ENCODE data around the gene FIG4. TPM values are rescaled to one million over a fixed set of nuclear protein-coding genes. Genes with fewer than 3 reads are reported as not detected.
"Not testable (repeated sequence)": the region's sequence is repeated elsewhere in the genome, so short reads cannot be mapped to it uniquely, and the experiment has no call there.

The FIG4 gene
- total RNA-seq, 4 donors from 2014 or later: 9.4 to 18.1 (median 13.2) TPM

DNA sequence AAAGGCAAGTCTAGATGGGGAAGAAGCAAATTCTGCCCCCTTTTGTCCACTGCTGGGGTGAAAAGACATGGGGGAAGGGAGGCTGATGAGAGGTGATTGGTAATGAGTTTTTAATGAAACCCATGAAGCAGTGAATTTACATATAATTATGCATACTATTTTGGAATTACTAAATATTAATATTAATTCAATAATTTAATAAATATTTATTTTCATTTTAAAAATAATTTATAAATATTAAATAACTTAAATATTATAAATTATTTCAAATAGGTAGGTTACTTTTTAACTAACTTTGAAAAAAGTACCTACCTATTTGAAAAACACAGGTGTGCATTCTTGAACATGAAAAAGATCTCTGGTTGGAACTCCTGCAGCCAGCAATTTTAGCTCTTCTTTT lies 148.9 kb downstream of the FIG4 start:
- DNase-seq (ENCODE audit: low spot score) (no peak), ATAC-seq (ENCODE audit: low FRiP score) (no peak)
- TF ChIP-seq, protein P1, sequence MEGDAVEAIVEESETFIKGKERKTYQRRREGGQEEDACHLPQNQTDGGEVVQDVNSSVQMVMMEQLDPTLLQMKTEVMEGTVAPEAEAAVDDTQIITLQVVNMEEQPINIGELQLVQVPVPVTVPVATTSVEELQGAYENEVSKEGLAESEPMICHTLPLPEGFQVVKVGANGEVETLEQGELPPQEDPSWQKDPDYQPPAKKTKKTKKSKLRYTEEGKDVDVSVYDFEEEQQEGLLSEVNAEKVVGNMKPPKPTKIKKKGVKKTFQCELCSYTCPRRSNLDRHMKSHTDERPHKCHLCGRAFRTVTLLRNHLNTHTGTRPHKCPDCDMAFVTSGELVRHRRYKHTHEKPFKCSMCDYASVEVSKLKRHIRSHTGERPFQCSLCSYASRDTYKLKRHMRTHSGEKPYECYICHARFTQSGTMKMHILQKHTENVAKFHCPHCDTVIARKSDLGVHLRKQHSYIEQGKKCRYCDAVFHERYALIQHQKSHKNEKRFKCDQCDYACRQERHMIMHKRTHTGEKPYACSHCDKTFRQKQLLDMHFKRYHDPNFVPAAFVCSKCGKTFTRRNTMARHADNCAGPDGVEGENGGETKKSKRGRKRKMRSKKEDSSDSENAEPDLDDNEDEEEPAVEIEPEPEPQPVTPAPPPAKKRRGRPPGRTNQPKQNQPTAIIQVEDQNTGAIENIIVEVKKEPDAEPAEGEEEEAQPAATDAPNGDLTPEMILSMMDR (IDR thresholded peaks at IDR 0.05): no peak

DNA sequence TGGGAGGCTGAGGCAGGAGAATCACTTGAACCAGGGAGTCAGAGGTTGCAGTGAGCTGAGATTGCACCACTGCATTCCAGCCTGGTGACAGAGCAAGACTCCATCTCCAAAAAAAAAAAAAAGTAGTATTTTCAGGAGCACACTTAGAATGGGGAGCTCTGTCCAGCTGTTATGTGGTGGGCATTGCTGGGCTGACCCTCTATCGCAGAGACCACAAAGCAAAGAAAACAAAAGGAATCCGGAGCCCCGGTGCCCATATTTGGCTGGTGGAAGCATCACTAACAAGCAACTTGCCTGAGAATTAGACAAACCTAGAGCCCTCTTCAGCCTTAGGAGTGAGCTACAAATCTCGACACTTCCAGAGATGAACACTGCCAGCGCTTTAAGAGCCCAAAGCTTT lies 149.7 kb downstream of the FIG4 start:
- TF ChIP-seq, protein P1 (IDR thresholded peaks at IDR 0.05): no peak
- DNase-seq (ENCODE audit: low spot score) (no peak), ATAC-seq (ENCODE audit: low FRiP score) (no peak)

DNA sequence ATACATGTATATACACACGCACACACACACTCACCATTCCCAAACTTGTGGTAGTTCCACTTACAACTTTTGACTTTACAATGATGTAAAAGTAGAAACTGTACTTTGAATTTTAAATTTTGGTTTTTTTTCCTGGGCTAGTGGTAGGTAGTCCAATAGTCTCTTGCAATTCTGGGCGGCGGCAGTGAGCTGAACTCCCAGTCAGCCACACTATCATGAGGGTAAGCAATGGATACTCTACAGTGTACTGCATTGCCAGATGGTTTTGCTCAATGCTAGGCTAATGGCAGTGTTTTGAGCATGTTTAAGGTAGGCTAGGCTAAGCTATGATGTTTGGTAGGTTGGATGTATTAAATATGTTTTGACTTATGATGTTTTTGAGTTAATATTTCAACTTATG lies 150.8 kb downstream of the FIG4 start:
- TF ChIP-seq, protein P1 (IDR thresholded peaks at IDR 0.05): no peak
- ATAC-seq (ENCODE audit: low FRiP score): no peak
- DNase-seq (ENCODE audit: low spot score): no peak

DNA sequence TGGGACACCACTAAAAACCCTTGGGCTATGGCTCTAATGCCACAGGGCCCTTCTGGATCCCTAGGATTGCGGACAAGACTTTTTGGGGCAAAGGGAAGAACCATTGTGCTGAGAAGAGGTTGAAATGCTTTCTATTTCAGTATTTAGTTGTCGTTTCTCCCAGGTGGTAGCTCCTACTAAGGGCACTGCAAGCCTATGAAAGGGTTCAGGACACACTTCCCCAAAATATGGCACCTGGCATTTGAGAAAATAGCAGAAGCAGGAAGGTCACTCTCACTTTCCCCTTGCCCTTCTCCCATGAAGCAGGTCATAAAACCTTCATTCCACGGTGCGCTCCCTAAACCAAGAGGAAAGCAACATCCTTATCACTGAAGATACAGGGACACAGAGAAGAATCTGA lies 161.6 kb downstream of the FIG4 start:
- TF ChIP-seq, protein P1 (IDR thresholded peaks at IDR 0.05): no peak
- ATAC-seq (ENCODE audit: low FRiP score) (no peak), DNase-seq (ENCODE audit: low spot score) (no peak)

DNA sequence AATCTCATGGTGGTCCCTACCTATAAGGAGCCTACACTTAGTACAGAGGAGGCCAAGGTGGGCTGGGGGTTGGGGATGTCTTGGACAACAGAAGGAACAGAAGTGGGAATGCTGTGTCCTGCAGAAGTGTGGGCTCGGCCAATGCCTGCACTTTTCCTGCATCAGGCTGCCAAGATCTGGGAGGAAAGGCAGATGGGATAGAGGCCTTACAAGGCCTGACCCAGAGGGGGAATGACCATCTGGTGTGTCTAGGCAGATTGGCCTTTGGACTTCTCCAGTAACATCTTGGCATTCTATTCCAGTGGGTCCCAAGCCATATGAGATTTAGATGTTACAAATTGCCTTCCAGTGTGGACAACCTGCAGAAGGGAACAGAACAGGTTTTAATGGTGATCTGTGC lies 162.3 kb downstream of the FIG4 start:
- TF ChIP-seq, protein P1 (IDR thresholded peaks at IDR 0.05): no peak
- DNase-seq (ENCODE audit: low spot score) (no peak), ATAC-seq (ENCODE audit: low FRiP score) (no peak)

DNA sequence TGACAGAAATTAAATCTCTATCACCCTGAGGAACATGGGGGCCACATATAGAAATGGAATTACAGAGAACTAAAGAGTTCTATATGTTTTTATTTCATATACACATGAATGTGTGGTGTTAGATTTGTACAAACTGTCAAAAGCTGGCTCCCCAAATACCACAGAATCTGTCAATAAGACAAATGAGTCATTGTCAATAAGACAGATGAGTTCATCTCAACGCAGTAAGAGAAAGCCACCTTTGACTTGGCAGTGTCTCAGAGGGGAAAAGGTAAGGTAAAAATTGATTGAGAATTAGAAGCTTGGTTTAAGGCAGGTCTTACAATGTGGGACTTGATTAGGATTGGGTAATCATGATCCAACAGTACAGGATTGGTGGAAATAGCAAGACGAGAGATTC lies 162.9 kb downstream of the FIG4 start:
- ATAC-seq (ENCODE audit: low FRiP score) (no peak), DNase-seq (ENCODE audit: low spot score) (no peak)
- TF ChIP-seq, protein P1 (IDR thresholded peaks at IDR 0.05): no peak

DNA sequence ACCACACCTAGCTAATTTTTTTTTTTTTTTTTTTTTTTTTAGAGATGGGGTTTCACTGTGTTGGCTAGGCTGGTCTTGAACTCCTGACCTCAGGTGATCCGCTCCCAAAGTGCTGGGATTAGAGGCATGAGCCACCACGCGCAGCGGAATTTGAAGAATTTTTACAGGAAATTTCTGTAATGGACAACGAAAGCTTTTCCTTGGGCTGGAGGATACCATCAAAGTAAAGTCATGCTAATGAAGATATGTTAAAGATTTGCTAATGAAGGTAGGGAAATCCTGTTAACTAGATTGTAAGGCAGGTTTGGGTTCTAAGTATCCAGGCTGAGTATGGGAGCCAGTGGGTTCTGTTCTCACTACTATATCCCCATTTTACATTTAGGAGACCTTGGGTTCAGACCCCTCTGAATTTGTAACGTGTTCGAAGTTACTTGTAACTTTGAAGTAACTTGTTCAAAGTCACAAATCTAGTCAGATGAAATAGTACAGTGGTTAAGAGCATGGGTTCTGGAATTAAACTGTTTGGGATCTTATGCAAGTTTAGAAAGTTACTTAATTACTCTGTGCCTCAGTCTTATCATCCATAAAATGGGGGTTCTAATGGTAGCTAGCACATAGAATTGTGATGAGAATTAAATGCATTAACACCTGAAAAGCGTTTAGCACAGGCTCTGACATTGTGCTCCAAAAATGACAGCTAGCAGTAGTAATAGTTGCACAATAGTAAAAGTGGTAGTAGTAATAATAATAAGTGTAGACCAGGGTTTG lies 163.6 kb downstream of the FIG4 start:
- DNase-seq (ENCODE audit: low spot score) (no peak), ATAC-seq (ENCODE audit: low FRiP score) (no peak)
- TF ChIP-seq, protein P1 (IDR thresholded peaks at IDR 0.05): no peak

DNA sequence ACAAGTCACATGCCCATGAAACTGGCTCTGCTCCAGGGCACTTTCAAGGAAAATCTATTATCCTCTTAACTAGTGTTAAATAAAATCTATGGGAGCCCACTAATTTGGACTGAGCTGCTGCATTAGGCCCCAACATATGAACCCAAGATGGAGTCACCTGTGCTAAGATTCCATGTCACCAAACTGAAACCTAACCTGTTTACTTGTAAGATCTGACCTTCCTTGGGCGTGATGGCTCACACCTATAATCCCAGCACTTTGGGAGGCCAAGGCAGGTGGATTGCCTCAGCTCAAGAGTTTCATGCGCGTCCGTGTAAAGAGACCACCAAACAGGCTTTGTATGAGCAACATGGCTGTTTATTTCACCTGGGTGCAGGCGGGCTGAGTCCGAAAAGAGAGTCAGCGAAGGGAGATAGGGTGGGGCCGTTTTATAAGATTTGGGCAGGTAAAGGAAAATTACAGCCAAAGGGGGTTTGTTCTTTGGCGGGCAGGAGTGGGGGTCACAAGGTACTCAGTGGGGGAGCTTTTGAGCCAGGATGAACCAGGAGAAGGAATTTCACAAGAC lies 164.5 kb downstream of the FIG4 start:
- not testable (repeated sequence) for ATAC-seq (ENCODE audit: low FRiP score); DNase-seq (ENCODE audit: low spot score)
